HG03342 (cell line): Measurements from ENCODE around the gene GRHL1.

Experiments used
- ATAC-seq: cut with Tn5 transposase; IDR thresholded peaks from one replicate; pipeline ENCODE4 v1.9.1; 2021; ENCODE audit warnings: mild to moderate bottlenecking, moderate library complexity; ENCODE audit not compliant: unreplicated experiment

The GRHL1 gene

DNA sequence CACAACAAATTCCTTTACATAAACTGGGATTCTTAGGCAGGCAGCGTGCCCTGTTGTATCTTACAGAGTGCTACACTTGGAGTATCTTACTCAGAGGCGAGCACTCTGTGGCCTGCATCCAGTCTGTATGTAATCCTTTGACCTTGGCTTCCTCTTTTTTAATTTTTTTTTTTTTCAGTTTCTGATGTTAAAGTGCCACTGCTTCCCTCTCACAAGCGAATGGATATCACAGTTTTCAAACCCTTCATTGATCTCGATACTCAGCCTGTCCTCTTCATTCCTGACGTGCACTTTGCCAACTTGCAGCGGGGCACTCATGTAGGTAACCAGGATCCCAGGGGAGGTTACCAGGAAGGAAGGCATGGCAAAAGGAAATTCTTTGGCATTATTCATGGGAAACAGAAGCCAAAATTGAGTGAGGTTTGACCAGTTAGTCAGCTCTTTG lies 40.4 kb downstream of the GRHL1 start:
- no peak for ATAC-seq

DNA sequence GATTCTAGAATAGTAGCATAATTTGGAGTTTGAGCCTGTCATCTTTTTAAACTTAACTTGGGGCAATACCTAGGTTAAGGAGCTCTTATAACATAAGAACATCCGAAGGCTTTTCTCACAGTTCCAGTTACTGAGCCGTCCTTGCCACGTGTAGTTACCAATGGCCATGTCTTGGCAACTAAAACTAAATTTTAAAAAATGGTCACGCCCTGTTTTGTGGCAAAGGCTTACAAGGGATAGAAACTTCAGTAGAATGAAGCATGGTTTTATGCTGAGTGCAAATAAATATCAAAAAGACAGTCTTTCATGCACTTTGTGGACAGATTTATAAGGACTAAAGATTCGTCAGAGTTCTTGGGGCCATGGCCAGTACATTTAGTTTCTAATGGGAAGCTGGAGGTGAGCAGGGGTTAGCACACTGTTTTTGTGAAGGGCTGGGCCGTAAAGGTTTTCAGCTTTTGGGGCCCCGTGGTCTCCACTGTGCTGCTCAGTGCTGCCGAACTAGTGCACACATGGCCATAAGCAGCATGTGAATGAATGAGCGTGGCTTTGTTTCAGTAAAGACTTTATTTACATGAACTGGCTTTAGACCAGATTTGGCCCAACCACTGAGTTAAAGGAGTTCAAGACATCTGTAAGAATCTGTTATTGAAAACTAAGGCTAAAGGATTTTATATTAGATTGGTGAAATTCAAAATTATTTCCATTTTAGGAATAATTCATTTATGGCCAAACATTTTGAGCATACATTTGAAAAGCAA lies 41.1 kb downstream of the GRHL1 start:
- ATAC-seq: no peak

GRCh38 chr2:9993488-9994165 lies 42.1 kb downstream of the GRHL1 start:
- no peak for ATAC-seq

- ATAC-seq: no peak
Measured at GRCh38 chr2:9994462-9994861, 43.0 kb downstream of the GRHL1 start.

- ATAC-seq: no peak
Measured at GRCh38 chr2:9995059-9995458, 43.6 kb downstream of the GRHL1 start.

GRCh38 chr2:9996321-9996720 lies 44.8 kb downstream of the GRHL1 start:
- no peak for ATAC-seq

- ATAC-seq: no peak
Measured at GRCh38 chr2:9997936-9998335, 46.4 kb downstream of the GRHL1 start.

- no peak for ATAC-seq
Measured at GRCh38 chr2:9998916-9999654, 47.6 kb downstream of the GRHL1 start.

- no peak for ATAC-seq
Measured at GRCh38 chr2:9999693-10000092, 48.2 kb downstream of the GRHL1 start.

GRCh38 chr2:10000541-10000940 lies 49.0 kb downstream of the GRHL1 start:
- no peak for ATAC-seq

- no peak for ATAC-seq
Measured at GRCh38 chr2:10001586-10001985, 50.1 kb downstream of the GRHL1 start.

DNA sequence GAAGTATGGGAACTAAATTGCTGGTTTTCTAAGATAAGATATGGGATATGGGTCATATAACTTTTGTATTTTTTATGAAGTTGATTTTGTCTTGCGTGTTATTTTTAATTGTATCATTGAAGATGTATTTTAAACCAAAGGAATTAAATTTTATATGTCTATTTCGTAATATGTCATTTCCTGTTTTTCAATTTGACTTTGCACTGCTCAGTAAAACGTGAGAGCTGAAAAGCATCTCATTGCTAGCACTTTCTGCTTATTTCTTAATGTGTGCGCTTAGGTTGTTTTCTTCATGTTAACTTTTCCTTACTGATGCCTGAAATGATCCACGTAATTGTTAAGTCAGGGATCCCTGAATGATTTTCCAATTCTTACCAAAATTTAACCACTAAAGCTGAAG lies 50.6 kb downstream of the GRHL1 start:
- ATAC-seq: no peak

DNA sequence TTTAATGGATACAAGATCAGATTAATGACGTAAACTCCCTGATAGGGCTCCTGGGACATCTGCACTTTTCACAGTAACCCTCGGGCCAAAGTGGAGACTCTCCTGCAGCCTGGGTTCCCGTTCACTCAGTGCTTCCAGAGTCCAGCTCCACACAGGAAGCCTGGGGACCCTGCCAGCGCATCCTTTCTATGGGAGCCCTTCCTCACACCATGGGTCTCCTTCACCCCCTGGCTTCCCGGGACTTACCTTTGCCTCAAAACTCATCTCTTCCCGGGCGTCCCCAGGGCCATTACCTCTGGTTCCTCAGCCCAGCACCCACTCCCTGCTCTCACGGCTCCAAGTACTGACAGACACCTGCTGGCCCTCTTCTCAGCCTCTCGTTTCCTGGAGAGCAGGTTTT lies 51.2 kb downstream of the GRHL1 start:
- ATAC-seq: no peak

GRCh38 chr2:10003206-10004125 lies 52.0 kb downstream of the GRHL1 start:
- ATAC-seq: no peak

GRCh38 chr2:10004401-10004800 lies 52.9 kb downstream of the GRHL1 start:
- no peak for ATAC-seq

DNA sequence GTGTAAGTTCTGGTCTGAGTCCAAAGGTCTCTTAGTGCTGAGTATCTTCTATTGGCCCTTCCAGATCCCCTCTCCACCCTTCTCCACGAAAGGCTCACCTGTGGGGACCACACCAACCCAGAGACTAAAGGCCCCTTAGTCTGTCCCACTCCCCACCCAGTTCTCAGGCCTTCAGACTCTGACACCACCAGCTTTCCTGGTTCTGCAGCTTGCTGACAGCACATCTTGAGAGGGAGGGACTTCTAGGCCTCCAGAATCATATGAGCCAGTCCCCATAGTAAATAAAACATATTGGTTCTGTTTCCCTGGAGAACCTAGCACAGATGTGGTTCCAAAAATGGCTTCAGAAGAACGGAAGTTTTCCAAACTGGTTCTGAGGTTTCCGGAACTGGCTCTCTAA lies 53.3 kb downstream of the GRHL1 start:
- no peak for ATAC-seq

- no peak for ATAC-seq
Measured at GRCh38 chr2:10005461-10006235, 54.2 kb downstream of the GRHL1 start.

GRCh38 chr2:10006236-10007161 lies 55.0 kb downstream of the GRHL1 start:
- ATAC-seq: no peak

DNA sequence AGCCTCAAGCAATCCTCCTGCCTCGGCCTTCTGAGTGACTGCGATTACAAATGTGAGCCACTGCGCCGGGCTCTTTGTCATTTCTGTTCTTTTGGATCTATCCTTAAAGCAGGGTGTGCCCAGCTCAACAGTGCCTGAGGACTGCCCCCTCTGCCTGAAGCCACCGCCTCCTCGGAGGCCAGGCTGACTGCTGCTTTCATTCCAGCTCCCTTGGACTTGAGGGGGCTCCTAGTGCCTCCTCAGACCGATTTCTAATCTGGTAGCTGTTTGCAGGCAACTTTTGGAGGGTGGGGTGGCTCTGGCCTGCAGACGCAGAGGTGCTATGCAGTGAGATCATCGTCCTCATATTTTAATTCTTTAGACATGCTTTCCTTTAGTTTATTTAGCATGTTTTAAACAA lies 55.9 kb downstream of the GRHL1 start:
- ATAC-seq: no peak
